ENCODE measurements around the gene CLK4.

The CLK4 gene

GRCh38 chr5:178637356-178638074, 10.7 kb upstream of the CLK4 start:
- in situ Hi-C loops (cut with MboI; ENCODE audit: low sequenced_read_pairs), result no loop called here

DNA sequence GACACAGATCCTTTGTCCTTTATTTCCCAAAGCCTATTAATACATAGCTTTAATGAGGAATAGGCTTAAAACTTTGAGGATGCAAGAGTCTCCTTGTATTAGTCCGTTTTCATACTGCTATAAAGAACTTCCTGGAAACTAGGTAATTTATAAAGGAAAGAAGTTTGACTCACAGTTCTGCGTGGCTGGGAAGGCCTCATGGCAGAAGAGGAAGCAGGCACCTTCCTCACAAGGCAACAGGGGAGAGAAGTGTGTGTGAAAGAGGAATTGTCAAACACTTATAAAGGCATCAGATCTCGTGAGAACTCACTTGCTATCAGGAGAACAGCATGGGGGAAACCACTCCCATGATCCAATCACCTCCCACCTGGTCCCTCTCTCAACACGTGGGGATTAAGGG, 5.4 kb upstream of the CLK4 start:
- in situ Hi-C loops (cut with MboI; ENCODE audit: low sequenced_read_pairs), result no loop called here

GRCh38 chr5:178630951-178631350, 4.1 kb upstream of the CLK4 start:
- in situ Hi-C loops (cut with MboI; ENCODE audit: low sequenced_read_pairs), result no loop called here

- in situ Hi-C loops (cut with MboI; ENCODE audit: low sequenced_read_pairs), result no loop called here
These were observed 3.7 kb upstream of the CLK4 start for GRCh38 chr5:178630475-178630930.

DNA sequence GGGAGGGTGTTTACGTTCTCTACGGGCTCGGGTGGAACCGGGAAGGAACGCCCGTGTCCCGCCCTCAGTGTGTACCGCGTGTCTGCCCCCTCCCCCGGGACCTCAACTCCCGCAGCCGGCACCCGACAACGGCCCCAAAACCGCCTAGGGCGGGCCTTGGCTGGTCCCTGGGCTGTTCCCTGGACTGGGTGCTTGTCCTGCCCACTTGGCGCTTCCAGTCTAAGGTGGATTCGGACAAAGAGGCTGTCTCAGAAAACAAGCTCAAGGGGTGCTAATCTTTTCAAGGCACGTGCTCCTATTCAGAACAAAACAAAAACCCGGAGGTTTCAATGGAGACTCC, 379 bp upstream of the CLK4 start:
- in situ Hi-C loops (cut with MboI; ENCODE audit: low sequenced_read_pairs), result no loop called here

- in situ Hi-C loops (cut with MboI; ENCODE audit: low sequenced_read_pairs), result no loop called here
These were observed 969 bp downstream of the CLK4 start for GRCh38 chr5:178625679-178626483.

DNA sequence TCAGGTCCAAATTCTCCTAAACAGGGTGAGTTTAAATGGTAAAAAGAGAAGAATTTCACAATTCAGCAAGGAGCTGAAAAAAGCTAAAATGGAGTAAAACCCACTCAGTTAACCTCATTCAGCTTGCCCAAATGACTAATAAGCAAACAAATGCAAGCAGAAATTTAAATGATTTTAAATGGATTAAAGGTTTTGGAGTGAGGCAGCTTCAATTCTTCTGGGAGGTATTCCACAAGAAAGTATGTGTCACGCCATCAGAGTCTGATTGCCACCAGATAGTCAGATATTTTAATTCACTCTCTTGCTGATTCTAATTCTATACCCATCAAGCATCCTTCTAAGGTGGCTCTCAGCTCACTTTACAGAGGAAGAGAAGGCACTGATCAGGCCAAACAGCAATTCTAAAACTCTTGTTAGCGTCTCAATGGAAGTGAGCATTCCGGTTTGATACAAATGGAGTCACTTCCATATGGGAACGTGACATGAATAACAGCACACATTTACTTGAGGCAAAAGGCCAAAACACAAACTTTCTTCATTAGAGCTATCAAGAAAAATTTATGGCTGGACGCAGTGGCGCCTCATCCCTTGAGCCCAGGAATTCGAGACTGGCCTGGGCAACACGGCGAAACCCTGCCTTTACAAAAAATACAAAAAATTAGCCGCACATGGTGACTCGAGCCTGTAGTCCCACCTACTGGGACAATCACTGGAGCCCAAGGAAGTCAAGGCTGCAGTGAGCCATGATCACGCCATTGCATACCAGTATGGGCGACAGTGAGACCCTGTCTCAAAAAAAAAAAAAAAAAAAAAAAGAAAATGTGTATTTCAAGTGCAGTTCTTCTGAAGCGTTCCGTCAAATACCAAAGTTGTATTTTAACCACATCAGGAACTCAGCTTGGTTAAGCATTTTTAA, 2.0 kb downstream of the CLK4 start:
- in situ Hi-C loops (cut with MboI; ENCODE audit: low sequenced_read_pairs), result no loop called here

DNA sequence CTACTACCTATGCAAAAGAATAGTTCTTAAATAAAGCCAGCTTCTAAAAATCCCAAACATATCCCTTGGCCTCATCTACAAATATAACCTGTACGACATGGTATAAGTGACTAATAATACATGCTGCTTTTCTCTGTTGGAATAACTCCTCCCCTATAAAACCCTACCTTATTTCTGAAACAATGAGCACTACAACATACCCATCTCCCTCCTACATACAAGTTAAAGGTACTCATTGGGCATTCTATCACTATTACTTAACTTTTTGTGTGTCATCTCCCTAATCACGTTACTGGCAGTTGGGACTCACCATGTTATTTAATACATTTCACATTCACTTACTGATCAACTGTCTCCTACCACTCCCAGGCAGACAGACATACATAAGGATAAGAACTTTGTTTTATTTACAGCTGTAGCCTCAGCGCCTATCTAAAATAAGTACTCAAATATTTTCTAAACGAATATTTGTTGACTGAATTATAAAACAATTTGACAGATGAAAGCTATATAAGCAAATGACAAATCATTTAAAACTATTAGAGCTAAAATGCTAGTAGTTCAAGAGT, 4.1 kb downstream of the CLK4 start:
- in situ Hi-C loops (cut with MboI; ENCODE audit: low sequenced_read_pairs), result no loop called here

- in situ Hi-C loops (cut with MboI; ENCODE audit: low sequenced_read_pairs), result no loop called here
These were observed 7.5 kb downstream of the CLK4 start for GRCh38 chr5:178619390-178619789.

DNA sequence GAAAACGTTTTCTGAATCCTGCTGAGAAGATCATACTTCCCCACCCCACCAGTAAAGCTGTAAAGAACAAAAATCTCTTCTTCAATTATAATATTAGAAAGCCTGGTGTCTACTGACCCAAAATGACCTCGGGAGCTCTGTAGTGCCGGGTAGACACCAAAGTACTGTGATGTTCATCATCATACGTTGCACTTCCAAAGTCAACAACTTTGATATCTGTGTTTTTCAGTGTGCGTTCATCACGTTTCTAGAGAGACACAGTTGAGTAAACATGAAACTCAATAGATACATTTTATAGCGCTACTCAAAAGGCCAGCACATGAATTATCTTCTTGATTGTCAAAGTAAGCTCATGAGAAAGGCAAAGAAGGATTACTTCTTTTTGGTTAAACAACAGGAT, 14.6 kb downstream of the CLK4 start:
- in situ Hi-C loops (cut with MboI; ENCODE audit: low sequenced_read_pairs), result no loop called here

GRCh38 chr5:178606269-178606668, 20.6 kb downstream of the CLK4 start:
- in situ Hi-C loops (cut with MboI; ENCODE audit: low sequenced_read_pairs), result no loop called here

DNA sequence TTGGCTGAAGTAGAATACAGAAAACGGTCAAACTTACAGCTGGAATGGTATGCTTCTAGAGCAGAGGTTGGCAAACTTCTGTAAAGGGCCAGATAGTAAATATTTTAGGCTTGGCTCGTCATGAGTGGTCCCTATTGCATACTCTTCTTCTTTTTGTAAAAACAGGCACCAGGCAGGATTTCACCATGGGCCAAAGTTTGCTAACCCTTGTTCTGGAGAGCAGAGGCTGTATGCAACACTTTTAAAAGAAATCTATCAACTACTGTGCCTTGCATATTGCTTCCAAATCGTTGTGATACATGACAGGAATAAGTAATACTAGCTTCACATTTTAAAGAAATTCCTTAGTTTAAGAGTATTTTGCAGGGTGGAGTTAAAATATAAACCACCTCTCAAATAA, 21.1 kb downstream of the CLK4 start:
- in situ Hi-C loops (cut with MboI; ENCODE audit: low sequenced_read_pairs), result no loop called here

DNA sequence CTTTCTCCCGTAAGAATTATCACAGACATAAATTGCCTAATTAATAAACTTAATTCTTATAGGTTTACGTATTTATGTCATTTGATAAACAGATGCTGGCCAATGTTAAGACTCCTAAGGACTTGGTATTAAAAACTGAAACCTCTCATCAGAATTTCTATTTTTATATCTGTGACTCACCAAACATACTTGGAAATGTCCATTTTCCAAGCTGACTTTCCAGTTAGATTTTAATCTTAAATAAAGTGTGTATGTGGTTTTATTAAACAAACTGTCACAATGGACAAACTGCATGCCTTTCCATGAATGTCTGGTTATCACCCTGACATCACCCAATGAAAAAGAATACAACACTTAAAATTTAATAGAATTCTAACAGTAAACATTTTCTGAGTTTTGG, 24.1 kb downstream of the CLK4 start:
- in situ Hi-C loops (cut with MboI; ENCODE audit: low sequenced_read_pairs), result no loop called here

- in situ Hi-C loops (cut with MboI; ENCODE audit: low sequenced_read_pairs), result no loop called here
These were observed 31.1 kb downstream of the CLK4 start for GRCh38 chr5:178595750-178596149.

DNA sequence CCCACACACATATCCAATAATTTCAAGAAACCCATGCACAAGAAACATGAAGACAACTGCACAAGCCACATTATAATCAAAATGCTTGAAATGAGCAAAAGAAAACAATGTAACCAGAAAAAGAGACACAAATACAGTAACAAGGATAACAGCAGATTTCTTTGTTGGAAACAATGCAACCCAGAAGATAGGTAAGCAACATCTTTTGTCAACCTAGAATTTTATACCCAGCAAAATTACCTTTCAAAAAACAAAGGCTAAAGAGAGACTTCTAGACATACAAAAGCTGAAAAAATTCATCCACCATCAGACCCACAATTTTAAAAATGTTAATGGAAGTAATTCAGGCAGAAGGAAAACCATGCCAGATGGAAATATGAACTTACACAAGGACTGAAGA, 31.7 kb downstream of the CLK4 start:
- in situ Hi-C loops (cut with MboI; ENCODE audit: low sequenced_read_pairs), result no loop called here

DNA sequence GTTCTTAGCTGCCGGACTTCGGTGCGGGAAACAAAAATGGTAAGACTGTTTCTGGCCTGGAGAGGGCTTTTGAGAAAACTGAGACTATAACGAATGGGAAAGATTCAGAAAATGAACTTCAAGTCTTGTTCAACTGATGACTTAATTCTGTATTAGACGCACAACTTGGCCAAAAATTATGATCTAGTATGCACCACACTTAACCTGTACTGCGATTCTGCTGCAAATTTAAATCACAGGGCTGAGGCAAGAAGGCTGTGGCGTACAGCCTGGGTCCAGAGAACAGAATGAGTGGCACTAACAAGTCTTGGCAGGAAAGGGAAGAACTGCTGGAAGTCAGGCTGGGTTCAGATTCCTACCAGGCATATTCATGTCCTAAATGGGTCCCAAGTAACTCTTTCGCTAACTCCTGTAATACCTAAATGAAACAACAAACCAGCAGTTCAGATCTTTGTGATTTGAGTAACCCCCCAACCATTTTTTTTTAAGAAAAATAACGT, 35.9 kb downstream of the CLK4 start:
- in situ Hi-C loops (cut with MboI; ENCODE audit: low sequenced_read_pairs), result no loop called here

DNA sequence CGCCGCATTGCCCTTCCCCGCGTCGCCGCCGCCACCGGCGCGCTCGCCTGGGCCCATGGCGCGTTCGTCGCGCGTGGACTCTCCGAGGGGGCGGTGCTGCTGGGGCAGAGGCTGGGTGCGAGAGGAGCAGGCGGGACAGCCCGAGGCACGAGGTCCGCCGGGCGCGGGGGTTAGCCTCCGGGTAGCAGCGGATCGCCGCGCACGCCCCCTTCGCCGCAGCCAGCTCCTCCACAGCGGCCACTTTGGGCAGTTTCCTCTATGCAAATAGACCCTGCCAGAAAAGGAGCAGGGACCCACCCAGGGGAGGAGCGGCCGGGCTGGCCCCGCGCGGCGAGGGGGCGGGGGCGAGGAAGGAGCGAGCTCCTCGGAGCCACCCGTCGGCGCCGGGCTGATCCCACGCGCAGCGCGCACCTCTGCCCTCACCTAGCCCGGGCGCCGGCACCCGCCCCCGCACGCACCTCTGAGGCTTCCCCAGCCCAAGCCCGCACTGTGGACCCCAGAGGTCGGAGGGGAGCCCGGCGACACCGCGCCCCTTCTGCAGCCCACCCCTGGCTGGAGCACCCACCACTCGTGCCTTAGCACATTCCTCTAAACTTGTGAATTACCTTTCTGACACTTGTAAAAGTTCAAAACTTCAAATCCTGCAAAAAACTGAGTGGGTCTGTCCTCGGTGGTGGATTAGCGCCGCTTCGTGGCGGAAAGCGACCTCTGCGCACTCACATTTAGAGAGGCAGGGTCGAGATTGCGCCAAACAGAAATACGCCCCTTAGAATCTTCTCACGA, 36.5 kb downstream of the CLK4 start, which contains the start of gene COL23A1:
Gene COL23A1, minus strand, starts transcription at position 253 of the 783 bp plus-strand sequence.
- in situ Hi-C loops (cut with MboI; ENCODE audit: low sequenced_read_pairs), result no loop called here

GRCh38 chr5:178589180-178590140, 37.4 kb downstream of the CLK4 start:
- in situ Hi-C loops (cut with MboI; ENCODE audit: low sequenced_read_pairs), result no loop called here

DNA sequence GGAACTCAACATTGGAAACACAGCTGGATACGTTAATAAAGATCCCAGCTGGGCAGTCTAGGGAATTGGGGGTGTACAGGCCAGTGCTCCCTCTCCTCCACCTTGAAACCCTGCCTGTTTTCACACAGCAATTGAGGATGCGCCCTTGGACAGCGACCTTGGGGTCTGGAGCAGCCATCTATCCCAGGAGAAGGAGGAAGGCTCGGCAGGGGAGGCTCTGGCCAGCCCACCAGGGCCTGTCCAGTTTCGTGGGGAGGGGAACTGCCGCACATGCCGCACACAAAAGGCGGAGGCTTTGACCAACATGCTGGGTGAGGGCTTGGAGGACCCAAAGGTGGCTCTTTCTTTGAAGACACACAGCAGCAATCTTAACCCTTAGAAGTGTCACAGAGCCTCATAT, 38.1 kb downstream of the CLK4 start:
- in situ Hi-C loops (cut with MboI; ENCODE audit: low sequenced_read_pairs), result no loop called here
